Mesodermal cell (in vitro differentiated cells): ENCODE measurements around the gene MACROH2A1.

Experiments used
- H3K27ac ChIP-seq: 2 replicates; pipeline ENCODE4 v1.7.0; 2013; ENCODE audit warnings: mild to moderate bottlenecking, low read depth, low read length, moderate library complexity; ENCODE audit not compliant: severe bottlenecking
- H3K36me3 ChIP-seq: 2 replicates; pipeline ENCODE4 v1.7.1; 2013; ENCODE audit warnings: mild to moderate bottlenecking, low read length, moderate library complexity; ENCODE audit not compliant: control insufficient read depth, insufficient read depth
- H3K4me1 ChIP-seq: one replicate; pipeline ENCODE4 v1.7.1; 2013; ENCODE audit warnings: mild to moderate bottlenecking, low read length; ENCODE audit not compliant: insufficient read depth, control insufficient read depth, poor library complexity, severe bottlenecking
- H3K4me3 ChIP-seq: 2 replicates; pipeline ENCODE4 v1.7.0; 2013; ENCODE audit warnings: low read length, control low read depth, mild to moderate bottlenecking; ENCODE audit not compliant: insufficient read depth, poor library complexity, severe bottlenecking; ENCODE audit errors: extremely low read depth
- H3K9me3 ChIP-seq: 2 replicates; pipeline ENCODE4 v1.7.1; 2013; ENCODE audit warnings: mild to moderate bottlenecking, low read length, moderate library complexity; ENCODE audit not compliant: control insufficient read depth
- WGBS, 2 experiments: methylation state at CpG; one replicate each; pipeline ENCODE4 v1.1.5; 2013; ENCODE audit warnings: missing lambda C conversion rate in 2 of 2; ENCODE audit not compliant: insufficient coverage in 2 of 2; 5-methylcytosine and 5-hydroxymethylcytosine counted together

MACROH2A1 gene

DNA sequence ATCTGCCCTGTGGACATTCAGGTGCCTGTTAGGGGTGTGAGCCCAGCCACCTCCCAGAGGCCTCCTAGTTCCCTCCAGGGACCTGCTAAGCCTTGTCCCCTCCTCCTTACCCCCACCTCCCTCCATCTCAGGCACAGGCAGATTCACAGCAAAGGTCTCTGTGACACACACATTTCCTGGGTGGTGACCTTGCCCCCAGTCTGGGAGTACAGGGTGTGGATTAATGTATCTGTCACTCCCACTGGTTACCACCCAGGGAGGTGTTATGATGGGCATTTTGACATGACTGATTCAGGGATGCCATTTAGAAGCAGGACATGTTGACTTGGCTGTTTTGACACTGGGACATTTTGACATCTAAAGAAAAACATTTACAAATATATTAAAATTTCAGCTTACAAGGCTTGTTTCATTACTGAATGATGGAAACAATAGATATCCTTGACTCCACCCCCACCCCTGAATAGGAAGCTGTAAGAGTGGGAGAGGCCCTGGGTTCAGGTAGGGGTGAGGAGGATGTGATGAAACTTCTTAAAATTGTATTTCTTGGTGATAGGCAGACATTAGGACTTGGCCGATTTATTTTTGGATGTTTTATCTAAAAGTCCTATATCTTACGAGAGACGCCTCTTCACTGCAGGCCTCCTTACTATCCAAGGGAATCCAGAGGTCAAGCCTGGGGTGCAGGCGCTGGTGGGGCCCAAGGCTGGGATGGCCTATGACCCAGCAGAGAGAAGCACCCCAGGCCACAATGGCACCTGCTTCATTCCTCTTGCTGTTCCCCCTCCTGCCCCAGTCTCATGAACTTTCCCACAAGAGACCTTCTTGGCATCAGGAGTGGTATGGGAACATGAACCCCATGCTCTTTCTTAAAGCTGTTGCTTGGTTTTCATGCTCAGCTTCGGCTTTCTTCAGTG, 101.9 kb downstream of the MACROH2A1 start:
- no peak overlapping the region for H3K27ac ChIP-seq
- no peak overlapping the region for H3K4me3 ChIP-seq
- no peaks in the 10 kb centered on the region for H3K36me3 ChIP-seq
- 96 to 97% methylated on average over 3 to 5 of the region's 5 CpGs for WGBS, 2 experiments
- H3K4me1 ChIP-seq, result no peaks in the 10 kb centered on the region
- no peaks in the 10 kb centered on the region for H3K9me3 ChIP-seq

- Histone ChIP-seq H3K9me3 (no peaks in the 10 kb centered on the region), H3K4me3 (no peak overlapping the region), H3K27ac (no peak overlapping the region), H3K36me3 (no peaks in the 10 kb centered on the region), H3K4me1 (no peaks in the 10 kb centered on the region)
- WGBS, 2 experiments, result no CpG with 5 or more reads among the region's 2 CpGs
Measured at GRCh38 chr5:135295852-135296251, 103.2 kb downstream of the MACROH2A1 start.

- no peaks in the 10 kb centered on the region for H3K9me3 ChIP-seq
- no peak overlapping the region for H3K4me3 ChIP-seq
- 89 to 100% methylated on average over 2 of the region's 4 CpGs for WGBS, 2 experiments
- H3K4me1 ChIP-seq, result no peaks in the 10 kb centered on the region
- no peak overlapping the region for H3K27ac ChIP-seq
- no peaks in the 10 kb centered on the region for H3K36me3 ChIP-seq
Measured at GRCh38 chr5:135294793-135295192, 104.2 kb downstream of the MACROH2A1 start.

DNA sequence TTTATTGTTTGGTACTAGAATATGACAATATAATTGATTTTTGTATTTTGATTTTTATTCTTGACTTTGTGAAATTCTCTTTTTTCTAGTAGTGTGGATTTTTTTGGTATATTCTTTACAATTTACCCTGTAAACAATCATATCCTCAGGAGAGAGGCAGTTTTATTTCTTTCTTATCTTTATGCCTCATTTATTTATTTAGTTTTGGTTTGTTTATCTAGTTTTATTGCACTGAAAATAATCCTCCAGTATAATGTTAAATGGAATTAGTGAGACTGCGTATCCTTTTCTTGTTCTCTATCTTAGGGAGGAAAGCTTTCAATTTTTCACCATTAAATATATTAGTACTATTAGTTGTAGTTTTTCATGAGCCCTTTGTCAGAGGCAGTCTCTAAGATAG, 109.4 kb downstream of the MACROH2A1 start:
- WGBS, 2 experiments, result no CpG with 5 or more reads among the region's 1 CpG
- Histone ChIP-seq H3K4me3 (no peak overlapping the region), H3K4me1 (no peaks in the 10 kb centered on the region), H3K27ac (no peak overlapping the region), H3K36me3 (no peaks in the 10 kb centered on the region), H3K9me3 (no peaks in the 10 kb centered on the region)

GRCh38 chr5:135287551-135287950, 111.5 kb downstream of the MACROH2A1 start:
- no peak overlapping the region for H3K4me3 ChIP-seq
- no peaks in the 10 kb centered on the region for H3K36me3 ChIP-seq
- H3K4me1 ChIP-seq, result no peaks in the 10 kb centered on the region
- H3K9me3 ChIP-seq, result no peaks in the 10 kb centered on the region
- H3K27ac ChIP-seq, result no peak overlapping the region
- WGBS, 2 experiments, result no CpG with 5 or more reads among the region's 2 CpGs
